Hepatocyte (in vitro differentiated cells): ENCODE measurements around the gene NOX4. TPM values are rescaled to one million over a fixed set of nuclear protein-coding genes. Genes with fewer than 3 reads are reported as not detected.
A peak's percentile ranks its signal among the peaks of the same experiment; 100 is the strongest.
"Not testable (repeated sequence)": the region's sequence is repeated elsewhere in the genome, so short reads cannot be mapped to it uniquely, and the experiment has no call there.

Source experiments
- DNase-seq: peaks from one replicate; pipeline ENCODE4 v3.0.0-alpha.2; 2016; ENCODE audit warnings: low spot score
- H2AFZ ChIP-seq: fragments of 200-600 bp; sonication (generic); 2 replicates; pipeline ENCODE4 v1.6.0; 2016; ENCODE audit warnings: antibody characterized with exemption, mild to moderate bottlenecking
- H3K27ac ChIP-seq: fragments of 200-600 bp; sonication (generic); 2 replicates; pipeline ENCODE4 v1.5.1; 2016; ENCODE audit warnings: mild to moderate bottlenecking
- H3K27me3 ChIP-seq: fragments of 200-600 bp; sonication (generic); 2 replicates; pipeline ENCODE4 v1.6.1; 2016
- H3K36me3 ChIP-seq: fragments of 200-600 bp; sonication (generic); replicated peaks from 2 replicates; pipeline ENCODE4 v1.5.1; 2016; ENCODE audit warnings: low read depth; ENCODE audit not compliant: insufficient read depth
- H3K4me1 ChIP-seq: fragments of 200-600 bp; sonication (generic); 2 replicates; pipeline ENCODE4 v1.5.1; 2016; ENCODE audit warnings: mild to moderate bottlenecking, moderate library complexity; ENCODE audit not compliant: insufficient read depth
- H3K4me2 ChIP-seq: fragments of 200-600 bp; sonication (generic); 2 replicates; pipeline ENCODE4 v1.6.0; 2016
- H3K4me3 ChIP-seq: fragments of 200-600 bp; sonication (generic); 2 replicates; pipeline ENCODE4 v1.5.1; 2016; ENCODE audit warnings: mild to moderate bottlenecking
- H3K79me2 ChIP-seq: fragments of 200-600 bp; sonication (generic); 2 replicates; pipeline ENCODE4 v1.6.0; 2017; ENCODE audit warnings: mild to moderate bottlenecking
- H3K9me2 ChIP-seq: fragments of 200-600 bp; sonication (generic); replicated peaks from 2 replicates; pipeline ENCODE4 v1.6.0; 2017; ENCODE audit warnings: mild to moderate bottlenecking; ENCODE audit not compliant: insufficient read depth
- H3K9me3 ChIP-seq: fragments of 200-600 bp; sonication (generic); 2 replicates; pipeline ENCODE4 v1.5.1; 2016; ENCODE audit warnings: low read depth, mild to moderate bottlenecking
- H4K20me1 ChIP-seq: fragments of 200-600 bp; sonication (generic); 2 replicates; pipeline ENCODE4 v1.6.0; 2016; ENCODE audit warnings: mild to moderate bottlenecking; ENCODE audit not compliant: insufficient read depth, poor library complexity, severe bottlenecking
- EZH2 ChIP-seq: fragments of 200-600 bp; sonication (generic); IDR thresholded peaks from 2 replicates; pipeline ENCODE4 v1.6.1; 2016; ENCODE audit warnings: antibody characterized with exemption, mild to moderate bottlenecking, borderline replicate concordance
- EZH2phosphoT487 ChIP-seq: fragments of 200-600 bp; sonication (generic); IDR thresholded peaks from one replicate; pipeline ENCODE4 v1.6.1; 2018; ENCODE audit warnings: antibody characterized with exemption, mild to moderate bottlenecking, low read depth, moderate library complexity; ENCODE audit not compliant: unreplicated experiment, severe bottlenecking
- WGBS: methylation state at CpG from one replicate; pipeline ENCODE4 v1.1.6; 2016; ENCODE audit warnings: low lambda C conversion rate; ENCODE audit errors: missing lambda C conversion rate; 5-methylcytosine and 5-hydroxymethylcytosine counted together
- polyA plus RNA-seq: library from polyadenylated mRNA; unstranded; fragments of >200 nt; fragmentation: Nextera tagmentation; extraction: Ambion mirVana; gene quantifications from 2 replicates; pipeline ENCODE4 v1.2.1, GENCODE V29; 2016
- total RNA-seq: library from RNA; depleted of rRNA; stranded (reverse); fragments of >200 nt; gene quantifications from 2 replicates; pipeline ENCODE4 v1.2.3, GENCODE V29; 2014
- TF ChIP-seq, protein P1 (sequence below): fragments of 200-600 bp; sonication (generic); IDR thresholded peaks from 2 replicates; pipeline ENCODE4 v1.5.1; 2016; ENCODE audit warnings: antibody characterized with exemption, mild to moderate bottlenecking; ENCODE audit not compliant: poor library complexity

Gene NOX4
- total and polyA plus RNA-seq, 2 experiments from 2014 or later: 9.4 to 20.7 TPM

DNA sequence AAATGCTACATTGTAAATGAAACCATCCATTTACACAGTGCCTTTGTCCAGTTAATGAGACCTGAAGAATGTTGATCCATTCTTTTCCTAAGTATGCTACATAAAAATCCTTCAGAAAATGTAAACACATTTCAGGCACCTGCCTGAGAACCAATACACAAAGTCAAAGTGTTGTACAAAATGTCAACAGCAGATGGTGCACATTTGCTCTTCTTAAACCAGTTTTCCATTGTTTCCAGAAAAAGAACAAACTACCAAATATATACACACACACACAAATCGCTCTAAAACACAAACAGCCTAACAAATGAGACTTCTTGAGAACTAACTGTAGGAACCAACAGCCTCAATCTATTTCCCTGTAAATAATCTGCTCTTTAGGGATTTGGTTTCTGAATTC is 157.5 kb downstream of the NOX4 start:
- not testable (repeated sequence) for H3K27ac ChIP-seq, H3K4me2 ChIP-seq, H3K27me3 ChIP-seq, H3K9me3 ChIP-seq, H4K20me1 ChIP-seq, H3K36me3 ChIP-seq, H3K79me2 ChIP-seq, H3K4me3 ChIP-seq, H2AFZ ChIP-seq, H3K9me2 ChIP-seq, H3K4me1 ChIP-seq
- DNase-seq: peak; percentile 12
- TF ChIP-seq, protein P1, sequence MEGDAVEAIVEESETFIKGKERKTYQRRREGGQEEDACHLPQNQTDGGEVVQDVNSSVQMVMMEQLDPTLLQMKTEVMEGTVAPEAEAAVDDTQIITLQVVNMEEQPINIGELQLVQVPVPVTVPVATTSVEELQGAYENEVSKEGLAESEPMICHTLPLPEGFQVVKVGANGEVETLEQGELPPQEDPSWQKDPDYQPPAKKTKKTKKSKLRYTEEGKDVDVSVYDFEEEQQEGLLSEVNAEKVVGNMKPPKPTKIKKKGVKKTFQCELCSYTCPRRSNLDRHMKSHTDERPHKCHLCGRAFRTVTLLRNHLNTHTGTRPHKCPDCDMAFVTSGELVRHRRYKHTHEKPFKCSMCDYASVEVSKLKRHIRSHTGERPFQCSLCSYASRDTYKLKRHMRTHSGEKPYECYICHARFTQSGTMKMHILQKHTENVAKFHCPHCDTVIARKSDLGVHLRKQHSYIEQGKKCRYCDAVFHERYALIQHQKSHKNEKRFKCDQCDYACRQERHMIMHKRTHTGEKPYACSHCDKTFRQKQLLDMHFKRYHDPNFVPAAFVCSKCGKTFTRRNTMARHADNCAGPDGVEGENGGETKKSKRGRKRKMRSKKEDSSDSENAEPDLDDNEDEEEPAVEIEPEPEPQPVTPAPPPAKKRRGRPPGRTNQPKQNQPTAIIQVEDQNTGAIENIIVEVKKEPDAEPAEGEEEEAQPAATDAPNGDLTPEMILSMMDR: peak; percentile 56
- 58% methylated on average over 1 of the region's 1 CpG for WGBS

DNA sequence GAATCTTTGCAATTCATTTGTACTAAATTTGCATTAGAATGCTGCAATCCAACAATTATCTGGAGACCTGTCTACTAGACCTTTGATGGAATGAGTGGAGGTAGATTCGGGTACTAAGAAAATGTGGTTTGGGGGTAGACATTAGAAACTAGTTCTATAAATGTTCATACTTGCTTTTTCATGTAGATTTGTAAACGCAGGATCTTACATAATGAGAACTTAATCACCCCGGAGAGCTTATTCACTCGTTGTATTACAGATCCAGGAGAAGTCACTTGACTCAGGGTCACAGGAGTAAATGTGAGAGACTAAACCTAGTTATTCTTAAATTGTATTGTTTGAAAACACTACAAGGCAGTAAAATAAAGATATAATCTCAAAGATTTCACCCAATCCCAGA is 159.2 kb downstream of the NOX4 start:
- H3K36me3 ChIP-seq, H2AFZ ChIP-seq, H3K9me2 ChIP-seq, H4K20me1 ChIP-seq, H3K27me3 ChIP-seq, H3K4me1 ChIP-seq, H3K27ac ChIP-seq, H3K79me2 ChIP-seq, H3K9me3 ChIP-seq, H3K4me2 ChIP-seq, DNase-seq, H3K4me3 ChIP-seq: not testable (repeated sequence)
- 64% methylated on average over 4 of the region's 4 CpGs for WGBS

DNA sequence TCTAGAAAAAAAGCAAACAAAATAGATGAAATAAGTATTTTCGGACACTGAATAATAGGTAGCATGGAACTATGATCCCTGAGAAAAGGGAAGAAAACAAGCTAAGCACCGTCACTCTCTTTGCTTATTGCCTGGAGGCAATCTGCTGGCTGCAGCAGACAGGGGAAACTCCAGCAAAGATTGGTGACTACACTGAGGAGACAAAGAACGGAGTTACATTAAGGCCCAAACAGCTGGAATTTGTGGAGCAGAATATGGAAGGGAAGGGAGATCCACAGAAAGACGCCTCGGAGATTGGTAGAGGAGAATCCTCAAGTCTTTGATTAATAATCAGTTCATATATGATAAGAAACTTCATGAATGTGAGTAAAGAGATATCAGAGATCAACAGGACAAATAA is 163.3 kb downstream of the NOX4 start:
- DNase-seq: no peak
- no peak overlapping the region for H3K27ac ChIP-seq
- H3K27me3 ChIP-seq: no peaks in the 10 kb centered on the region
- no peaks in the 10 kb centered on the region for H4K20me1 ChIP-seq
- H3K9me2 ChIP-seq: no peaks in the 10 kb centered on the region
- H2AFZ ChIP-seq: no peak overlapping the region
- TF ChIP-seq EZH2phosphoT487 (no peak), EZH2 (no peak)
- TF ChIP-seq, protein P1: no peak
- no peaks in the 10 kb centered on the region for H3K4me1 ChIP-seq
- no peaks in the 10 kb centered on the region for H3K79me2 ChIP-seq
- H3K9me3 ChIP-seq: no peaks in the 10 kb centered on the region
- H3K4me2 ChIP-seq: no peak overlapping the region
- WGBS: 72% methylated on average over 5 of the region's 5 CpGs
- H3K36me3 ChIP-seq: no peaks in the 10 kb centered on the region
- H3K4me3 ChIP-seq: no peak overlapping the region

DNA sequence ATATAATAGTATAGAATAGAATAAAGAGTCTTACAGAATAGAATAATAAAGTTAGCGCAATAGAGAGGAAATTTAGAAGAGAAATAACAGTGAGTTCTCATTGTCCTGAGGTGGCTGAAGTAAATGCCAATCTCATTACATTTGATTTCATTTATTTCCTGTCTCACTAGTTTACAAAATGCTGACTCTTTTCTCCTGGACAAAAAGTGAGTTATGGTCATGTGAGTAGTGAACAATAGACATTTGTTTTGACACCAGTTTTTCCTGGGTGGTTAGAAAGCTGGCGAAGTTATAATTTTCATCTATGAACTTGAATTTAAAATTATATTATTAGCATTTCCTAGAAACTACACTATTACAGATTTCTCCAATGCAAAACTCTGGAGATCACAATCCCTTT is 169.8 kb downstream of the NOX4 start:
- H4K20me1 ChIP-seq: no peaks in the 10 kb centered on the region
- no peak overlapping the region for H3K4me2 ChIP-seq
- H3K9me2 ChIP-seq: no peaks in the 10 kb centered on the region
- DNase-seq: no peak
- H3K4me1 ChIP-seq: no peaks in the 10 kb centered on the region
- H3K9me3 ChIP-seq: no peaks in the 10 kb centered on the region
- WGBS: 100% methylated on average over 2 of the region's 2 CpGs
- H3K4me3 ChIP-seq: no peak overlapping the region
- no peak overlapping the region for H3K27ac ChIP-seq
- no peaks in the 10 kb centered on the region for H3K36me3 ChIP-seq
- no peaks in the 10 kb centered on the region for H3K27me3 ChIP-seq
- TF ChIP-seq EZH2 (no peak), EZH2phosphoT487 (no peak)
- TF ChIP-seq, protein P1: no peak
- no peak overlapping the region for H2AFZ ChIP-seq
- no peaks in the 10 kb centered on the region for H3K79me2 ChIP-seq

DNA sequence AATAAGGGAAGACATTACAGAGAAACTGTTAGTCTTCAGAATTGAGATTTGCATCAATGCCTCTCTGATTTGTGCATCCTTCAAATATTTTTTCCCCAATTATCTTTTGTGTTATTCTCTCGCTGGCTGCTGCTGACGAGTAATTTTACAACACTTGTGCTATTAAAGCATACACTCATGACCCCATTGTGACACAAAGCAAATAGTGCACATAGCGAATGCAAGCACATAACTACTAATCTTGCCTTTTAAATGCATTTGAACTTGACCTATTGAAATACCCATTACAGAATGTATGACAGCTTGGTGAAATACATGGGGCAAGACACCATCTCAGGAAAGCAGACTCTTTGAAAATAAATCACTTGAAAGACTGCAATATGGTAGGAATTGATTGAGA is 180.6 kb downstream of the NOX4 start:
- H3K27ac ChIP-seq, H3K4me2 ChIP-seq, H4K20me1 ChIP-seq, H2AFZ ChIP-seq, H3K27me3 ChIP-seq, H3K79me2 ChIP-seq, H3K9me2 ChIP-seq, H3K4me3 ChIP-seq, H3K9me3 ChIP-seq, H3K4me1 ChIP-seq, DNase-seq, H3K36me3 ChIP-seq: not testable (repeated sequence)
- WGBS: 50% methylated on average over 3 of the region's 3 CpGs

DNA sequence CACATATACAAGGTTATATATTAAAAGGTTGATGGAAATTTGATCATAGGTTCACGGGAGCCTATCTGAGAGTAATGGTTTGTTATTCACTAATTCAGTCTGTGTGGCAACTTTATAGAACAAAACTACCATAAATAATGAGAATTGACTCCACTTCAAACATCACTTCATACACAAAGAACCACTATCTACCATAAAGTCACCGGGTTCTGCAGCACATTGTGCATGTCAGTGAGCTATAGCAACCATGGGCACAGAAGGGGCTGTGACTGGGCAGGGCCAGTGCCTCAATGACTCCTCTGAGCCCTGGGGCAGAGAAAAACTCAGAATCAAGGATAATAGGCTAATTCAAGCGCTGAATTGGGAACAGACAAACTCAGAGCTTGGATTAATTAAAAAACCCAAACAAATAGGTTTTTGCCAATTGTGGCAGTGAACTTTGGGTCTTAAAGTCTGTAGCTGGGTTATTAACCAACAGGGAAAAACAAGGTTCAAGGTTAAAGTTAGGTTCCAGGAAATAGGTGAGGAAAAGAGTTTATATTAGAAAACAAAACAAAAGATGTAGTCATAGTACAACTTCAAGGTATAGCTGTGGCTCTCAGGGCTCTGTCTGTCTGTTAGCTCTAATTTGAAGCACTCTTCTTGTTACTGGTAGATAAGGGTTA is 181.7 kb downstream of the NOX4 start:
- H2AFZ ChIP-seq, H3K27ac ChIP-seq, H3K9me3 ChIP-seq, H3K27me3 ChIP-seq, H3K9me2 ChIP-seq, H3K36me3 ChIP-seq, H4K20me1 ChIP-seq, H3K79me2 ChIP-seq, H3K4me3 ChIP-seq, H3K4me1 ChIP-seq, H3K4me2 ChIP-seq, DNase-seq: not testable (repeated sequence)
- 73% methylated on average over 3 of the region's 3 CpGs for WGBS
